Skeletal muscle tissue (tissue), 4 donors: ENCODE results near the gene MTM1. TPM values are rescaled to one million over a fixed set of nuclear protein-coding genes. Genes with fewer than 3 reads are reported as not detected.

Experiments used
- H3K27ac ChIP-seq: one replicate; pipeline ENCODE4 v1.7.0; 2013; ENCODE audit warnings: mild to moderate bottlenecking, low read depth, low read length, inconsistent platforms
- H3K27me3 ChIP-seq, 3 donors: one replicate each; pipeline ENCODE4 v1.7.0; 2013; ENCODE audit warnings: low read length in 3 of 3; ENCODE audit not compliant: control insufficient read depth in 3 of 3, insufficient read depth in 3 of 3
- H3K36me3 ChIP-seq, 3 donors: one replicate each; pipeline ENCODE4 v1.7.0; 2013; ENCODE audit warnings: low read length in 3 of 3; ENCODE audit not compliant: control insufficient read depth in 3 of 3, insufficient read depth in 3 of 3
- H3K4me1 ChIP-seq, 3 donors: one replicate each; pipeline ENCODE4 v1.7.0; 2013; ENCODE audit warnings: low read length in 3 of 3, mild to moderate bottlenecking in 3 of 3; ENCODE audit not compliant: control insufficient read depth in 3 of 3, insufficient read depth in 3 of 3
- H3K4me3 ChIP-seq, 3 donors: one replicate each; pipeline ENCODE4 v1.7.0; 2013; ENCODE audit warnings: low read length in 3 of 3
- H3K9ac ChIP-seq, 3 donors: one replicate each; pipeline ENCODE4 v1.7.0; 2013; ENCODE audit warnings: low read length in 3 of 3, mild to moderate bottlenecking in 3 of 3, moderate library complexity in 2 of 3, low read depth in 1 of 3
- H3K9me3 ChIP-seq, 3 donors: one replicate each; pipeline ENCODE4 v1.7.0; 2013; ENCODE audit warnings: low read length in 3 of 3; ENCODE audit not compliant: control insufficient read depth in 3 of 3
- total RNA-seq: library from RNA; depleted of rRNA; stranded (reverse); fragments of >200 nt; gene quantifications from one replicate; pipeline ENCODE4 v1.2.3, GENCODE V29; 2014
- donor health status: Osteomylitis.

MTM1 gene
- total RNA-seq: 9.4 TPM

GRCh38 chrX:150568320-150569154, at the start of gene MTM1:
Gene MTM1, plus strand, starts transcription at chrX:150568621. Its CDS starts 23,994 bp downstream, at chrX:150592615.
- Histone ChIP-seq H3K36me3 (no peaks in the 10 kb centered on the region), H3K9ac (peak within 1 kb of the TSS; percentile 65 to 79 (median 76)), H3K9me3 (no peaks in the 10 kb centered on the region), H3K27me3 (no peaks in the 10 kb centered on the region), H3K4me1 (peaks cover 9 to 14% (median 12%) of the 10 kb centered on the region in 3 donors), H3K27ac (peak within 1 kb of the TSS; percentile 71), H3K4me3 (peak within 1 kb of the TSS; percentile 70 to 77 (median 75))

DNA sequence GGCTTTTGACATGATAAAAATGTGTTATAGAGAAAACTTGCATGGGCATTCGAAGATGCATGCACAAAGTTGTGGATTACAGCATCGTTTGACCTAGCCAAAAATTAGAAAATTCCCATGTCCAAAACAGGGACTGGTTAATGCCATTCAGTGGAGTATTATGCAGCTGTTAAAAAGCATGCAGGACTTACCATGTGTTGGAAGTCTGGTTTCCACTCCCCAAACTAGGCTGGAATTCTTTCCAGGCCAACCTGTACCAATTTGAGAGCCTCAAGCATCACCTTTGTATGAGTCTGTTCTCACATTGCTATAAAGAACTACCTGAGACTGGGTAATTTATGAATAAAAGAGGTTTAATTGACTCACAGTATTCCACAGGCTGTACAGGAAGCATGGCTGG, 45.9 kb upstream of the MTM1 start:
- H3K27me3 ChIP-seq: no peaks in the 10 kb centered on the region
- H3K4me3 ChIP-seq: no peak overlapping the region
- H3K9ac ChIP-seq: no peak overlapping the region
- H3K27ac ChIP-seq: no peak overlapping the region
- no peaks in the 10 kb centered on the region for H3K36me3 ChIP-seq
- H3K9me3 ChIP-seq: no peaks in the 10 kb centered on the region
- peaks cover 4 to 9% (median 6%) of the 10 kb centered on the region in 3 donors for H3K4me1 ChIP-seq

DNA sequence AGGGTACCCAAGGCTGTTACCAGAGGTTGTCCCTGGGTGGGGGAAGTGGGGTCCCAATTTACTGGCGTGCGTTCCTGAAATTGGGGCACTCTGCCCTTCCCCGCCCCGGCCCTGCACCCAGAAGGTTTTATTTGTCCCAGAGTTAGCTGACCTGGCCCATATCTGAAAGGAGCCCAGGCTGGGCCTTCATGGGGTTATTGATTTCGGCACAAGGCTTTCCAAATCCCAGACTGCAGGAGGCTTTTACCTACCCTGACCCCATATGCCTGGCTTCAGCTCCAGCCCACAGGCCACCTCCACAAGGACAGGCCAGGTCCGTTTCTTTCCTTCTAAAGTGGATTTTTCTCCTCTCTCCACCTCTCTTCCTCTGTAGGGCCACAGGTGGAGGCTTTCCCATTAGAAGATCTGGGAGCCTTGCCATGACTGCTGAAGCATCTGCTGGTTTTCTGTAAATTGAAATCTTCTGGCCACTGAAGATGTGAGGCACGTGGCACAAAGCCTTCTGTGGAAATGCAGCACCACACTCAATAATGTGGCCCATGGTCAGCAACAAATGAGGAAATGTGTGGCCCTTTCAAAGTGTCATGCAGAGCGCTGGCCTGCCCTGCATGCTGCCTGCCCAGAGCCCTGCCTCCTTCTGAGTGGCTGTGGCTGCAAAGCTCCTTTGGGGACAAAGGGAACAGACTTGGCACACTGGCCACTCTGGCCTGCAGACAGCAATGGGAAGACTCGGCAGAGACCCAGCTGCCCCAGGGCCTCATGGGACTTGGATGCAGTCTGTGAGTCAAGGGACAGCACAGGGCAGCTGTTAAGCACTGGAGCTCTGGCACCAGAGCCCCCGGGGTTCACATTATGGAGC, 43.1 kb upstream of the MTM1 start:
- peak overlapping the region in 1 of 3 donors; percentile 25 for H3K9ac ChIP-seq

GRCh38 chrX:150526692-150527091, 41.7 kb upstream of the MTM1 start:
- Histone ChIP-seq H3K27me3 (no peaks in the 10 kb centered on the region), H3K9me3 (no peaks in the 10 kb centered on the region), H3K36me3 (no peaks in the 10 kb centered on the region), H3K4me1 (peaks cover 4 to 9% (median 8%) of the 10 kb centered on the region in 3 donors), H3K27ac (no peak overlapping the region), H3K9ac (no peak overlapping the region), H3K4me3 (no peak overlapping the region)

More for the DNA sequence above, 43.1 kb upstream of the MTM1 start:
- H3K9me3 ChIP-seq: no peaks in the 10 kb centered on the region
- no peak overlapping the region for H3K27ac ChIP-seq
- no peaks in the 10 kb centered on the region for H3K36me3 ChIP-seq
- H3K27me3 ChIP-seq: no peaks in the 10 kb centered on the region
- H3K4me1 ChIP-seq: peaks cover 4 to 9% (median 8%) of the 10 kb centered on the region in 3 donors
- no peak overlapping the region for H3K4me3 ChIP-seq

DNA sequence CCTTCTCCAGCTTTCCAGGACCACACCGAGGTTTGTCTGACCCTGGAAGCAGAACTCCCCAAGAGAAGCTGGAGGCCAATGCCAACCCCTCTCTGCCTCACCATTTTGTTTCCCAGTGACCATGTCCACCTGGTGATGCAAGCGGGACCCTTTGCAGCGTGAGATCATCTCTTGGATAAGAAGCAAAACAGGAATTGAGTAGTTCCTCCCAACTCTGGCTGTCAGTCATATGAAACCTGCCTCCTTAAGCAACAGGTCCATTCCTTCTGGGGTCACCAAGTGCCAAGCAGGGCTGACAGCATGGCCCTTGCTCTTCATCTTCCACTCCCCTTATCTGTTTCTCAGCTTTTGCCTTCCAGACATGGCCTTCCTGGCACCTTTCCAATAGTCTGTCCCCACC, 41.3 kb upstream of the MTM1 start:
- Histone ChIP-seq H3K9me3 (no peaks in the 10 kb centered on the region), H3K27me3 (no peaks in the 10 kb centered on the region), H3K9ac (no peak overlapping the region), H3K4me3 (no peak overlapping the region), H3K27ac (no peak overlapping the region), H3K4me1 (peaks cover 4 to 9% (median 8%) of the 10 kb centered on the region in 3 donors), H3K36me3 (no peaks in the 10 kb centered on the region)

- Histone ChIP-seq H3K9me3 (no peaks in the 10 kb centered on the region), H3K4me1 (peaks cover 4 to 9% (median 8%) of the 10 kb centered on the region in 3 donors), H3K27me3 (no peaks in the 10 kb centered on the region), H3K9ac (no peak overlapping the region), H3K36me3 (no peaks in the 10 kb centered on the region), H3K4me3 (no peak overlapping the region), H3K27ac (no peak overlapping the region)
Observed at GRCh38 chrX:150529587-150529986, 38.8 kb upstream of the MTM1 start.

DNA sequence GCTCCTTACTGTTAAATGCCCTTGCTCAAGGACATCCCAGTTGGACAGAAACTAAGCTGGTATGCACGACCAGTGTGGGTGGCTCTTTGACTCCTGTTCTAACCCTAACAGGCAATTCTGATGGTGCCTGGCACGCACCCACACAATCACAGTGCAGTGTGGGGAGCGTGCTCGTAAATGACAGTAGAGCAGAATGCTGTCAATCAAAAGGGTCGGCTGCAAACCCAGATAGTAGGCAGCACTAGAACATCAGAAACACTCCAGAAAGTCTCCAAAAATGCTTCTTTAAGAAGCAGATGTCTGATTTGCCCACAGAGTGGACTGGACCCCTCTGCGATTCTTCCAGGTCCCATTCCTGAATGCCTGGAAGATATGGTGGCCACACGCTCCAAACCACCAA, 37.6 kb upstream of the MTM1 start:
- no peaks in the 10 kb centered on the region for H3K27me3 ChIP-seq
- H3K4me1 ChIP-seq: peaks cover 0 to 4% (median 0%) of the 10 kb centered on the region in 3 donors
- H3K27ac ChIP-seq: no peak overlapping the region
- H3K9ac ChIP-seq: no peak overlapping the region
- H3K4me3 ChIP-seq: no peak overlapping the region
- no peaks in the 10 kb centered on the region for H3K9me3 ChIP-seq
- H3K36me3 ChIP-seq: no peaks in the 10 kb centered on the region

DNA sequence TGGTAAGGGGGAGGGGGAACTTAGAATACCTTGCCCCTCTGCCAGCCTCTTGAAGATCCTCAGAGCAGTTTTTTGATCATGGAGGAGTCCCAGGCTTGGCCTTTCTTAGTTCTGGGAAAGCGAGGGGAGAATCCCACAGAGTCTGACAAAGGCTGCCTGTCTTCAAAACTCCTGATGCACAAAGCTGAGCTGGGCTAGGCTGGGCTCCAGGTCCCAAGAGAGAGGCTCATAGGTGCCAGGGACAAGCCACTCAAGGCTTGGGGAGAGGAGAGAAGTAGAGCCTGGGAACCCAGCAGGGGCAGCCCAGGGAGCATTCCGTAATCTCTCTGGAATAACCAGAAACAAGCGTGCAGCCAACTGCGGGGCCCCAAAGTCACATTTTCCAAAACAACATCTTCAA, 37.0 kb upstream of the MTM1 start:
- Histone ChIP-seq H3K9ac (no peak overlapping the region), H3K4me1 (peaks cover 0 to 4% (median 0%) of the 10 kb centered on the region in 3 donors), H3K36me3 (no peaks in the 10 kb centered on the region), H3K27me3 (no peaks in the 10 kb centered on the region), H3K9me3 (no peaks in the 10 kb centered on the region), H3K27ac (no peak overlapping the region), H3K4me3 (no peak overlapping the region)

GRCh38 chrX:150533863-150534262, 34.6 kb upstream of the MTM1 start:
- no peaks in the 10 kb centered on the region for H3K4me1 ChIP-seq
- H3K36me3 ChIP-seq: no peaks in the 10 kb centered on the region
- H3K4me3 ChIP-seq: no peak overlapping the region
- H3K9me3 ChIP-seq: peaks cover 0 to 2% (median 0%) of the 10 kb centered on the region in 3 donors
- H3K27ac ChIP-seq: no peak overlapping the region
- no peak overlapping the region for H3K9ac ChIP-seq
- H3K27me3 ChIP-seq: no peaks in the 10 kb centered on the region
